OCI-LY7 (cell line): ENCODE results near the gene ERO1A. TPM values are rescaled to one million over a fixed set of nuclear protein-coding genes. Genes with fewer than 3 reads are reported as not detected.

Experiments used
- BruUV-seq: library from RNA; stranded (reverse); fragments of 400-500 nt; replicated peaks from 2 replicates; lab custom pipeline; 2021; lab: Mats Ljungman, UMichigan
- CTCF ChIA-PET: fragments of 300-600 bp; sonication (Branson Sonifier 250); formaldehyde crosslinking; loops from one replicate; lab custom pipeline; 2022; ENCODE audit warnings: antibody characterized with exemption; ENCODE audit not compliant: unreplicated experiment; lab: Charles Lee
- POLR2A ChIA-PET: fragments of 300-600 bp; sonication (Branson Sonifier 250); formaldehyde crosslinking; loops from one replicate; lab custom pipeline; 2022; ENCODE audit warnings: antibody characterized with exemption; lab: Charles Lee
- DNase-seq: peaks from one replicate; pipeline ENCODE4 v3.0.0-alpha.2; 2015; ENCODE audit warnings: low spot score
- H2AFZ ChIP-seq: fragments of 200-600 bp; sonication (generic), shearing (Covaris generic); 2 replicates; pipeline ENCODE4 v1.6.1; 2014; ENCODE audit warnings: mild to moderate bottlenecking, antibody characterized with exemption, low read length, moderate library complexity
- H3K27ac ChIP-seq: fragments of 200-600 bp; sonication (generic); 2 replicates; pipeline ENCODE4 v1.5.1; 2014; ENCODE audit warnings: mixed run types, low read depth, mild to moderate bottlenecking, moderate library complexity, low read length, inconsistent platforms; ENCODE audit not compliant: poor library complexity, severe bottlenecking
- H3K36me3 ChIP-seq: fragments of 200-600 bp; sonication (generic); 2 replicates; pipeline ENCODE4 v1.6.1; 2014; ENCODE audit warnings: mild to moderate bottlenecking, antibody characterized with exemption, low read length, moderate library complexity, mixed read lengths; ENCODE audit not compliant: insufficient read depth
- H3K4me1 ChIP-seq: fragments of 200-600 bp; sonication (generic); 2 replicates; pipeline ENCODE4 v1.5.1; 2014; ENCODE audit warnings: mild to moderate bottlenecking, low read length; ENCODE audit not compliant: insufficient read depth, poor library complexity, severe bottlenecking
- H3K4me2 ChIP-seq: fragments of 200-600 bp; sonication (generic); 2 replicates; pipeline ENCODE4 v1.6.1; 2014; ENCODE audit warnings: mild to moderate bottlenecking, low read length
- H3K4me3 ChIP-seq: fragments of 200-600 bp; sonication (generic); 2 replicates; pipeline ENCODE4 v1.5.1; 2014; ENCODE audit warnings: mild to moderate bottlenecking, low read depth, low read length; ENCODE audit not compliant: poor library complexity, severe bottlenecking
- H3K79me2 ChIP-seq: fragments of 200-600 bp; sonication (generic); 2 replicates; pipeline ENCODE4 v1.6.1; 2016; ENCODE audit warnings: low read depth, mild to moderate bottlenecking, low read length, moderate library complexity, mixed read lengths; ENCODE audit not compliant: insufficient read depth
- H3K9me2 ChIP-seq: fragments of 200-600 bp; sonication (generic); 2 replicates; pipeline ENCODE4 v1.6.1; 2016; ENCODE audit warnings: mild to moderate bottlenecking, low read length, mixed read lengths; ENCODE audit not compliant: insufficient read depth
- H3K9me3 ChIP-seq: fragments of 200-600 bp; sonication (generic); 2 replicates; pipeline ENCODE4 v1.6.1; 2014; ENCODE audit warnings: mild to moderate bottlenecking, mixed run types, low read length, mixed read lengths
- H4K20me1 ChIP-seq: fragments of 200-600 bp; sonication (generic); 2 replicates; pipeline ENCODE4 v1.6.1; 2014; ENCODE audit warnings: mild to moderate bottlenecking, antibody characterized with exemption, low read length, moderate library complexity, mixed read lengths; ENCODE audit not compliant: insufficient read depth
- EZH2phosphoT487 ChIP-seq: fragments of 200-600 bp; sonication (generic); IDR thresholded peaks from 2 replicates; pipeline ENCODE4 v1.6.1; 2018; ENCODE audit warnings: low read depth, borderline replicate concordance, mild to moderate bottlenecking, mixed run types, antibody characterized with exemption, low read length, moderate library complexity, mixed read lengths
- intact Hi-C: fragments of 100-400 bp; cut with micrococcal nuclease; formaldehyde crosslinking; loops from one replicate; pipeline ENCODE4 v1.10.0; 2022; ENCODE audit not compliant: unreplicated experiment
- total RNA-seq, 2 experiments: library from RNA; depleted of rRNA in 1 of 2; stranded (reverse); fragments of >200 nt in 1 of 2; shearing (Covaris generic) in 1 of 2; gene quantifications; 2 replicates each; pipeline ENCODE4 v1.2.3, GENCODE V29; 2014 to 2022
- TF ChIP-seq, protein P1 (sequence below): fragments of 200-600 bp; sonication (generic); conservative IDR thresholded peaks from 2 replicates; pipeline ENCODE4 v1.5.1; 2014; ENCODE audit warnings: mild to moderate bottlenecking, antibody characterized with exemption, low read length, moderate library complexity, mixed read lengths

Gene ERO1A
- total RNA-seq, 2 experiments from 2014 or later = 35.2 to 71.5 TPM

DNA sequence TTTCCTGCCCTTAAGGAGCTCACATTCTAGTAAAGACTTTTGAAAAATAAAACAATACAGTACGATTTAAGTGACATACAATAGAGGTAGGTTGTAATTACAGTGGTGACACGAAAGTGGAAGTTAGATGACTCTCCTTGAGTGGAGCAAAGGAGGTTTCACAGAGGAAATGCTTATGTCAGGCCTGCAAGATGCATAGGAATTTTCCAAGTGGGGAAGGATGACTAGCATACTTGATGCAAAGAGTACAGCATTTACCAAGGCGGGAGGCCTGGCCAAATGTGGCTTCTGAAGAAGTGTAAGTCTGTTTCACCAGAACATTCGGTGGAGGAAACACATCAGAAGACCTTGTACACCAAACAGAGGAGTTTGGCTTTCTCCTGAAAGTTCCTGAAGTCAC lies 55.2 kb downstream of the ERO1A start:
- no peaks in the 10 kb centered on the region for H4K20me1 ChIP-seq
- H3K9me3 ChIP-seq = peaks cover 10% of the 10 kb centered on the region; the same call in 1 of the 2 replicates
- no peak overlapping the region for H3K4me3 ChIP-seq
- H2AFZ ChIP-seq = no peak overlapping the region
- H3K4me2 ChIP-seq = no peak overlapping the region
- BruUV-seq = no TSS peak
- H3K79me2 ChIP-seq = no peaks in the 10 kb centered on the region
- H3K27ac ChIP-seq = no peak overlapping the region
- CTCF ChIA-PET = no interaction called here
- no peak for DNase-seq
- H3K4me1 ChIP-seq = no peaks in the 10 kb centered on the region
- intact Hi-C loops = no loop called here
- TF ChIP-seq, protein P1, sequence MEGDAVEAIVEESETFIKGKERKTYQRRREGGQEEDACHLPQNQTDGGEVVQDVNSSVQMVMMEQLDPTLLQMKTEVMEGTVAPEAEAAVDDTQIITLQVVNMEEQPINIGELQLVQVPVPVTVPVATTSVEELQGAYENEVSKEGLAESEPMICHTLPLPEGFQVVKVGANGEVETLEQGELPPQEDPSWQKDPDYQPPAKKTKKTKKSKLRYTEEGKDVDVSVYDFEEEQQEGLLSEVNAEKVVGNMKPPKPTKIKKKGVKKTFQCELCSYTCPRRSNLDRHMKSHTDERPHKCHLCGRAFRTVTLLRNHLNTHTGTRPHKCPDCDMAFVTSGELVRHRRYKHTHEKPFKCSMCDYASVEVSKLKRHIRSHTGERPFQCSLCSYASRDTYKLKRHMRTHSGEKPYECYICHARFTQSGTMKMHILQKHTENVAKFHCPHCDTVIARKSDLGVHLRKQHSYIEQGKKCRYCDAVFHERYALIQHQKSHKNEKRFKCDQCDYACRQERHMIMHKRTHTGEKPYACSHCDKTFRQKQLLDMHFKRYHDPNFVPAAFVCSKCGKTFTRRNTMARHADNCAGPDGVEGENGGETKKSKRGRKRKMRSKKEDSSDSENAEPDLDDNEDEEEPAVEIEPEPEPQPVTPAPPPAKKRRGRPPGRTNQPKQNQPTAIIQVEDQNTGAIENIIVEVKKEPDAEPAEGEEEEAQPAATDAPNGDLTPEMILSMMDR = no peak
- no peak for TF ChIP-seq EZH2phosphoT487
- POLR2A ChIA-PET = interaction anchor here (0.6 kb wide), 1 partner anchor 8 kb away, joined by 3 read pairs; no protein-coding TSS in a partner anchor
- peaks cover 48% of the 10 kb centered on the region for H3K36me3 ChIP-seq
- no peaks in the 10 kb centered on the region for H3K9me2 ChIP-seq

DNA sequence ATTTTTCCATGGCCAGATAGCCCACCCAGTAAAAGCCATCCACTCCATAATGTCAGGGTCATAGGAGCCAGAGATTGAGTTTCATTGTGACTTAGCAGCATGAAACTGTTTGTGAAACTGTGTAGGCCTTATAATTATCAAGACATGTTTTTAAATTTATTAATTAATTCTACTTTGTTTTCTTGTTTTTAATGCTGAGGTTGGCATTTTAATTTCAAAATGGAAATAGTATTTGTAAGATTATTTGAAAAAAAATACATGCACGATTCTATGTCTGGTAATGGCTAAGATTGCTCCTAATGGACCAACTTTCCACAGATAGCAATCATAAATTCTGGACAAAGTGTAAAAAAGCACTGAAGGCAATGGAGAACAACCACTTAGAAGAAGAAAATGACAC lies 75.7 kb downstream of the ERO1A start:
- no peaks in the 10 kb centered on the region for H3K4me1 ChIP-seq
- H3K4me2 ChIP-seq = no peak overlapping the region
- H3K36me3 ChIP-seq = no peaks in the 10 kb centered on the region
- DNase-seq = no peak
- intact Hi-C loops = no loop called here
- no peak overlapping the region for H3K4me3 ChIP-seq
- no peaks in the 10 kb centered on the region for H3K9me2 ChIP-seq
- POLR2A ChIA-PET = no interaction called here
- no peaks in the 10 kb centered on the region for H3K9me3 ChIP-seq
- TF ChIP-seq, protein P1 = no peak
- no peak for TF ChIP-seq EZH2phosphoT487
- CTCF ChIA-PET = no interaction called here
- H3K79me2 ChIP-seq = no peaks in the 10 kb centered on the region
- no peak overlapping the region for H2AFZ ChIP-seq
- H4K20me1 ChIP-seq = no peaks in the 10 kb centered on the region
- H3K27ac ChIP-seq = no peak overlapping the region
- no TSS peak for BruUV-seq

DNA sequence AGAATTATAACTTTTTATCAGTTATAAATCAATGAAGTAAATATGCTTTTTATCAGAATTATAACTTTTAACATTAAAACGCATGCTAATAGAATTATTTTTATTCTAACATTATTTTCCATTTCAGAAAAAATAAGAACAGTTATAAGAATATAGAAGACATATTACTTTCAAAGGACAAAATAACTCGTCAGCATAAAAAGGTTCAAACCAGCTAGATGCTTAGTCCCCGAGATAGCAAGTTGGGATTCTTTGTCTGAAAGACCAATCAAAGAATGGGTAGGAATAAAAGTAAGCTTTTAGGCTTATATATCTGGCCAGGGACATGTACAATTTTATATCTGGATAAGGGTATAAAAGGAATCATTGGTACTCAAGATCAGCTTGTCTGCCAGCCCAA lies 76.8 kb downstream of the ERO1A start:
- no peak for DNase-seq
- ChIA-PET POLR2A (no interaction called here), CTCF (no interaction called here)
- no peaks in the 10 kb centered on the region for H3K9me3 ChIP-seq
- no peak for TF ChIP-seq EZH2phosphoT487
- TF ChIP-seq, protein P1 = no peak
- no peaks in the 10 kb centered on the region for H3K4me1 ChIP-seq
- no TSS peak for BruUV-seq
- no peak overlapping the region for H3K4me3 ChIP-seq
- H4K20me1 ChIP-seq = no peaks in the 10 kb centered on the region
- intact Hi-C loops = no loop called here
- no peak overlapping the region for H3K27ac ChIP-seq
- H3K4me2 ChIP-seq = no peak overlapping the region
- no peaks in the 10 kb centered on the region for H3K9me2 ChIP-seq
- no peak overlapping the region for H2AFZ ChIP-seq
- no peaks in the 10 kb centered on the region for H3K36me3 ChIP-seq
- H3K79me2 ChIP-seq = no peaks in the 10 kb centered on the region
